CD4-positive, alpha-beta T cell treated with Interferon alpha-2 for 1 hour (primary cell): ENCODE results near the gene PPP1R13L.

Source experiments
- DNase-seq, 2 donors: peaks; one replicate each; pipeline ENCODE4 v3.0.0-alpha.2; 2020 to 2022

PPP1R13L gene

GRCh38 chr19:45364696-45365095 is 40.2 kb downstream of the PPP1R13L start:
- no peak for DNase-seq

DNA sequence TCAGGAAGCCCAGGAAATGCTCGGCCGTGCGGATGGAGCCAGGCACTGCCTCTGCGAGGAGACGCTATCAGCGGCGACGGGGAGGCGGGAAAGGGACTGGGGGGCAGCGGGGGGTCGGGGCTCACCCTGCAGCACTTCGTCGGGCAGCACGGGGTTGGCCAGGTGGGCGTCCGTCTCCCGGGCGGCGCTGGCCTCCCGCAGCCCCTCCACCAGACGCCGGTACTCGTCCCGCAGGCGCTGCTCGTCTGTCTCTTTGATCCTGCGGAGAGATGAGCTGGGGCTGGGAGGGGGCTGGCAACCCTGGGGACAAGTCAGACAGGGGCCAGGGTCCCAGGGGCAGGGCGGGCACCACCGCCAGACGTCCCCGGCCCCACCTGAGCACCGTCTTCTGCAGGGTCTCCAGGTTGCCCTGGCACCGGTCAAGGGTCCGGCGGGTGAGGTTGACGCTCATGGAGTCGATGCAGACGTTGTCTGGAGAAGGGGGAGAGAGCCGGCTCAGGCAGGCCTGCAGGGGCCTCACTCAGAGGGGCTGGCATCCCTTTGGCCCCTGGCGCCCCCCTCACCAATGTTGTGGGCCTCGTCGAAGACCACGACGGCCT is 40.9 kb downstream of the PPP1R13L start:
- DNase-seq = no peak

DNA sequence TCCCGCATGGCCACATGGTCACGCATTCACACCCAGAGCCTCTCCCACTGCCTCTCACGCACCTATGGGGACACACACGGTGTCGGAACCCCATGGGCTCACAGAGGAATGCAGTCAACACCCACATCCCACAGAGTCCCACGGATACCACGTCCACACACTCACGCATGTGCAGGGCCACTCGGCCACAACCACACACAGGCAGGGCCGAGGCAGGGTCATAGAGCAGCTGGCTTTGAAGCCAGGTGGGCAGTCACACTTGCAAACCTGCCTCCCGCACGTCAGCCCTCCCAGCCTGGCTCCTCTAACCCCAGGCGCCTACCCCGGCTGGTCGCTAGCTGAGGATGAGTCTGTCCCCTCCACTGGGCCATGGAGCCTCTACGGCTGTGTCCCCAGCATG is 42.6 kb downstream of the PPP1R13L start:
- DNase-seq = no peak

DNA sequence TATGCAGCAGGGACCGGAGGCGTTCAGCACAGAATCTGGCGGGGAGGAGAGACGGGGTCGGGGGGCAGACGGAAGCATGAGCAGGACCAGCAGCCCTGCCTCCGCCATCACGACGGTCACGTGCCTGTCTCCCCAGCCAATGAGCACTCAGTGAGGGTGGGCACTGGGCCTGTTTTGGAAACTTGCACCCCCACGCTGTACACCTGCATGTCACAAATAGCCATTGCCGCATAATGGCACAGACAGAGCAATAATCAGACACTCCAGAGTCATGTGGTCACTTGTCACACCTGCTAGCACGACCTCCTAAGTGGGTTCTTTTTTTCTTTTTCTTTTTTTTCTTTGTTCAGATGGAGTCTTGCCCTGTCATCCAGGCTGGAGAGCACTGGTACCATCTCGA is 43.3 kb downstream of the PPP1R13L start:
- no peak for DNase-seq

GRCh38 chr19:45358213-45358792 is 46.6 kb downstream of the PPP1R13L start:
- DNase-seq = no peak

GRCh38 chr19:45357445-45357783 is 47.5 kb downstream of the PPP1R13L start:
- DNase-seq = no peak

DNA sequence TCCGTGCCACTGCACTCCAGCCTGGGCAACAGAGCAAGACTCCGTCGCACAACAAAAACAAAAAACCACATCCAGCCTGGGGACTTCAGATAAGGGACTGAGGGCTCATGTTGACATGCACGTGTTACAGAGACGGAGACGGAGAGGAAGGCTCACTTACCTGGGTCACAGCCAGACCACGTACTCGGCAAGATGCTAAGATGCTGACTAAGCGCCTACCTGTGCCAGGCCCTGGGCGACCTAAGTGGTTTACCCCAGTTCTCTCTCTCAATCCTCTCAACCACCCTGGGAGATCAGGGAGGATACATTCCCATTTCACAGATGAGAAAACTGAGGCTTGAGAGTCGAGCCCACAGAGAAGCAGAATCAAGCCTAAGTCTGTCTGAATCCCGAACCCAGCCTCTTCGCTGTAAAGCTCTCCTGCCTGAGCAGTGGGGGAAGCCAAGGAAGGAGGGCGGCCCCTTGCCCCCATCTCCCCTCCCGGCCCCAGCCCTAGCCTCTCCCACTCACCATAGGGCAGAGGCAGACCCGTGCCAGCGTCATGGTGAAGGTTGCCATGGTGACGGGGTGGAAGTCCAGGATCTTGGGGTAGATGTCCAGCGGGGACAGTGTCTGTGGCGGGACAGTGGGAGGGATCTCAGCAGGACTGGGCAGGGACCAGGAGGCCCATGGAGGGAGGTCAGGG is 48.0 kb downstream of the PPP1R13L start:
- DNase-seq = no peak

GRCh38 chr19:45355910-45356309 is 49.0 kb downstream of the PPP1R13L start:
- no peak for DNase-seq

GRCh38 chr19:45355402-45355801 is 49.5 kb downstream of the PPP1R13L start:
- DNase-seq = no peak

DNA sequence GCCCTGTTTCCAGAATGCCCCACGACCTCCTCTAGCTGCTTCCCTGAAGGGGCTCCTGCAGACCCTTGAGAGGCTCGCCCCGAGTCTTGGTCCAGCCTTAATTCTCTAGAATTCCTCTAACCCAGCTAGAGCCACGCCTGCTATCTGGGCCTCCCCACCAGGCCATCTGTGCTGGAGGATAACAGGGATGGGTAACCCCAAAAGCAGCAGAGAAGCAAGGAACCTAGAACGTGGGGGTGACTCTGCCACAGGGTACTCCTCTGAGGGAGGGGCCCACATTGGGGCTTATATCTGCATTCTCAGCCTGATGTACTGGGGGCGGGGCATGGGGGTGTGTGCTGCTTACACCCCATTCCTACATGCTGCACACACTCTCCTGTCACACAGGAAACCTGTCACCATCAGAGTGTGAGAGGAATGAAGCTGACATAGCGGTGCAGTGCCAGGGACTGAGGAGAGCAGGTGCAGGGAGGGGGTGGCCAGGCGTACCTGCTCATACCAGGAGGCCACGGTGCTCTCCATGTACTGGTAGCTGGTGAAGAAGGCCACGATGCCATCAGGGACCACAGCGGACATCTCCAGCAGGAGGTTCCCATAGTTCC is 50.5 kb downstream of the PPP1R13L start:
- no peak for DNase-seq

GRCh38 chr19:45352914-45353796 is 51.7 kb downstream of the PPP1R13L start:
- DNase-seq = no peak

GRCh38 chr19:45352471-45352870 is 52.4 kb downstream of the PPP1R13L start:
- no peak for DNase-seq

DNA sequence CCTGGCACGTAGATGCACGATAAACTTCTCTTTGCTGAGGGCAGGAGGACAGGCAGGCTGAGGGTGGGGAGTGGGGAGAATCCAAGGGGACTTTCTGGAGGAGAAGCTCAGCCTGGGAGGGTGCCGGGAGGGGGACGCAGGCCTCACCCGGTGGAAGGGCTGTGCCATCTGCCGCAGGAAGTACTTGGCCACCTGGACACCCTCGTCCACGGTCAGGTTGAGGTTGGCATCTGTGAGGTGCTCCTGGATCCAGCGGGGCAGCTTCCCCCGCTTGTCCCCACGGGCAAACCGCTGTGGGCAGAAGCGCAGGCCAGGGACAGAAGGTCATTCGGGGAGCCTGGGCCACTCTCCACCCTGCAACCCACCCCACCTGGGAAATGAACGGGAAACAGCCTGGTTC is 52.8 kb downstream of the PPP1R13L start:
- no peak for DNase-seq

DNA sequence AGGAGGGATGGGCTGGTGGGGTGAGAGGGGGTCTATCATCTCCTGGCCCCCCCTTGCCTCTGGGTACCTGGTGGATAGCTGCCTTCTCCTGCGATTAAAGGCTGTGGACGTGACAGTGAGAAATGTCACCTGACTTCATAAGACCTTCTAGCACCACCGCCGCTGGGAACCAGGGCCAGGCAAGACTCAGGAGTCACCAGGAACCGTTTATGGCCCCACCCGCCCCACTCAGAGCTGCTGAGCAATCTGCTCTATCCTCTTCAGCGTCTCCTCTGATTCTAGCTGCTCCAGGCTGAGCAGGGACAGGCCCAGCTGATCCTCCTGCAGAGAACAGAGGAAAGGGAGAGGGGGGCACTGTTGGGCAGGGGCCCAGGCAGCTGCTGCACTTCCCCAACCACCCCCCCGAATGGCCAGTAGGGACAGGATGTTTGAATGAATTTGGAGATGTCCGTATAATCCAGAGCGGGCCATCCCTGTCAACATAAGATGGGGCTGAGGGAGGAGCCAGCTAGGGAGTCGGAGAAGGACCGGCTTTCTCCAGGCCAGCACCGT is 53.4 kb downstream of the PPP1R13L start:
- no peak for DNase-seq

GRCh38 chr19:45350477-45351058 is 54.3 kb downstream of the PPP1R13L start:
- no peak for DNase-seq

DNA sequence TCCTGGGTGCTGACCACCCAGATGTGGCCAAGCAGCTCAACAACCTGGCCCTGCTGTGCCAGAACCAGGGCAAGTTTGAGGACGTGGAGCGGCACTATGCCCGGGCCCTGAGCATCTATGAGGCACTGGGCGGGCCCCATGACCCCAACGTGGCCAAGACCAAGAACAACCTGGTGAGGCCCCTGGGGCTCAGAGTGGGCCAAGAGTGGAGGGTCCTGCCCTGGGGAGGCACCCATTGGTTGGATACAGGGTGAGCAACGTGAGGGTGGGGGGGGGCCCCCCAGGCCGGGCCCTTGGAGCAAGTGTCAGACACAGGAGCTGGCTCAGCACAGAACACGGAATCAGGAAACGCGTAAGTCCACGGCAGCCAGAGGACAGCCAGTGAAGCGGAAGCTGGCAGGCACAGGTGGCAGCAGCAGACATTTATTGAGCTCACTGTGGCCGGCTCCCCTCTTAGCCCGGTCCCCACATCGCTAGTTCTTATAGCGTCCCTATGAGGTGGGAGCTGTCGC is 55.4 kb downstream of the PPP1R13L start:
- no peak for DNase-seq

DNA sequence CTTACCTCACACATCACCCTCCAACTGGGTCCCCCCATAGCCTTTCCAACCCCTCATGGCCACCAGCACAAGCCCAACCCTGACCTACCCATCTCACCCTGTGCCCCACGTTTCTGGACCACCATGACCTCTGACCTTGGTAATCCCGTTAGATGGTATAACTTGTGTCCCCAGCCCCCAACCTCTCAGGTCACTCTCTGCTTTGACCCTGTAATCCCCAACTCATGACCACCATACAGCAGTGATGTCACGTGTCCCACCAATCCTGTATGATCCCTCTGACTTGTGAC is 55.8 kb downstream of the PPP1R13L start:
- DNase-seq = no peak

DNA sequence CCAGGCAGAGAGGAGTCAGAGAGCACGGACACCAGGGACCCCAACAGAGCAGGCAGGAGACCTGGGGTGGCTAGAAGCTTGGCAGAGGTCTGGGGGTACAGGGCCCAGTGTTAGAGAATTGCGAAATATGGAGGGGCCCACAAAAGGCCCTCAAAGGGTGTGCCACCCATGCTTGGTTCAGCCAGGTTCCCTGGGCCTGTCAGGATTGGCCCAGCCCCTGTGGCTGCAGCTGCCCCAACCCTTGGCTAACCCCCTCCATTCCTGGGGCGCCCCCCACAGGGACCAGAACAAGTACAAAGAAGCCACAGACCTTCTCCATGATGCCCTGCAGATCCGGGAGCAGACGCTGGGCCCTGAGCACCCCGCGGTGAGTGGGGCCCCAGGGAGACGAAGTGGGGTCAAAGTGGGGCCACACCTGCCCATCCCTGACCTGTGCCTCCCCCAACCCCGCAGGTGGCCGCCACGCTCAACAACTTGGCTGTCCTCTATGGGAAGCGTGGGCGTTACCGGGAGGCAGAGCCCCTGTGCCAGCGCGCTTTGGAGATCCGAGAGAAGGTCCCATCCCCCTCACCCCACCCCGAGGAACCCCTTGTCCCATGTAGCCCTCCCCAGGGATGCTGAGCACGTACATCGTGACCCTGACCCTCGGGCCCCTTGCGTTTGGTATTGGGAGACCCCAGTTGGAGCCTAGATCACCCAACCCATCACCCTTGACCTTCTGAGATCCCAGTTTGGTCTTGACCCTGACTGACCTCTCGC is 56.3 kb downstream of the PPP1R13L start:
- no peak for DNase-seq

DNA sequence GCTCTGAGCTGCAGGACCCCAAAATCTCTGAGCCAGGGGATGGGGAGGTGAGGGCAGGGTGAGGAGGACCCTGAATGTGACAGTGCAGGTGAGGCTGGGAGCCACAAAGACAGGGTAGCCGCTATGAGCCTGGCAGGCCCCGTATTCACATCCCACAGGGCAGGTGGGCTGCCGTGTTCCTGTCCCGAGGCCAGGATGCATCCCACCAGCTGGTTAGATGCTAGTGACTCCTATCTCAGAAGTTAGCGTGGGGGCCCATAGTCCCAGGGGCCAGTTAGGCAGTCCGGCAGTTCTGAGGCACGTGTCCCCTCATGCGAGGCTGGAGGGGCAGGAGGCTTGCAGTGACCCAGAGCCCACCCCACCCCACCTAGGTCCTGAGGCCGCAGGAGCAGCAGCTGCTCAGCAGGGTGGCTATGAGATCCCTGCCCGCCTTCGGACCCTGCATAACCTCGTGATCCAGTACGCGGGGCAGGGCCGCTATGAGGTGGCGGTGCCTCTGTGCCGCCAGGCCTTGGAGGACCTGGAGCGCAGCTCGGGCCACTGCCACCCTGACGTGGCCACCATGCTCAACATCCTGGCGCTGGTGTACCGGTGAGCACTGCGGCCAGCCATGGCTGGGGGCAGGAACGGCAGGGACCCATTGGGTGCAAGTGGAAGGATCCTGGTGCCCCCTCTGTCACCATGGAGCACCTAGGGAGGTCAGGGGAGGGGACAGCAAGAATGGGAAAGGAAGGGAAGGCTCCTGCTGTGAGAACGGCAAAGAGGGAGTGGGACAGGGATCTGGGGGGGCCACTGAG is 57.1 kb downstream of the PPP1R13L start:
- no peak for DNase-seq

GRCh38 chr19:45346449-45346848 is 58.4 kb downstream of the PPP1R13L start:
- DNase-seq = no peak

DNA sequence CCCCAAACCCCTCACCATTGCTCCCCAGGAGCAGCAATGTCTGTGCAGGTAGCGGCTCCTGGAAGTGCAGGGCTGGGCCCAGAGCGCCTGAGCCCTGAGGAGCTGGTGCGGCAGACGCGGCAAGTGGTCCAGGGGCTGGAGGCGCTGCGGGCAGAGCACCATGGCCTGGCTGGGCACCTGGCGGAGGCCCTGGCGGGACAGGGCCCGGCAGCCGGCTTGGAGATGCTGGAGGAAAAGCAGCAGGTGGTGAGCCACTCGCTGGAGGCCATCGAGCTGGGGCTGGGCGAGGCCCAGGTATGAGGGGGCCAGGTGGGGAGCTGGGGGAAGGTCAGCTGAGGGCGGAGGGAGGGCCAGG is 59.4 kb downstream of the PPP1R13L start:
- no peak for DNase-seq
